SK-N-SH treated with all-trans-retinoic acid at 6 μM for 48 hours (cell line): Measurements from ENCODE around the gene AMZ1.
"Not testable (repeated sequence)": the region's sequence is repeated elsewhere in the genome, so short reads cannot be mapped to it uniquely, and the experiment has no call there.

Source experiments
- ATAC-seq: fragments of 200-7000 bp; cut with Tn5 transposase; 3 replicates; pipeline ENCODE4 v1.9.1; 2020; ENCODE audit warnings: mild to moderate bottlenecking, moderate library complexity
- ARNTL ChIP-seq: fragments of 450-650 bp; formaldehyde crosslinking; IDR thresholded peaks from 2 replicates; pipeline ENCODE4 v1.5.0; 2020; ENCODE audit warnings: low read depth, mild to moderate bottlenecking, moderate library complexity, borderline replicate concordance
- BACH2 ChIP-seq: fragments of 250-450 bp; sonication (Bioruptor Pico); IDR thresholded peaks from 2 replicates; pipeline ENCODE4 v1.9.0; 2021; ENCODE audit warnings: mild to moderate bottlenecking, borderline replicate concordance
- CREB5 ChIP-seq: fragments of 250-450 bp; sonication (Bioruptor Pico); IDR thresholded peaks from 2 replicates; pipeline ENCODE4 v1.5.1; 2020; ENCODE audit warnings: low read depth, mild to moderate bottlenecking, moderate library complexity
- ESRRG ChIP-seq: fragments of 250-450 bp; sonication (Bioruptor Pico); IDR thresholded peaks from 2 replicates; pipeline ENCODE4 v1.6.1; 2021; ENCODE audit warnings: mild to moderate bottlenecking
- GLIS3 ChIP-seq: fragments of 250-450 bp; sonication (Bioruptor Pico); IDR thresholded peaks from 2 replicates; pipeline ENCODE4 v1.5.0; 2020; ENCODE audit warnings: mild to moderate bottlenecking, moderate library complexity
- ISL1 ChIP-seq: fragments of 250-450 bp; sonication (Bioruptor Pico); IDR thresholded peaks from 2 replicates; pipeline ENCODE4 v2.1.2; 2022; ENCODE audit warnings: mild to moderate bottlenecking, moderate library complexity
- OSR1 ChIP-seq: fragments of 250-450 bp; sonication (Bioruptor Pico); IDR thresholded peaks from 2 replicates; pipeline ENCODE4 v1.8.0; 2022; ENCODE audit warnings: moderate library complexity, mild to moderate bottlenecking, inconsistent platforms
- PPARA ChIP-seq: fragments of 250-450 bp; sonication (Bioruptor Pico); IDR thresholded peaks from 2 replicates; pipeline ENCODE4 v1.5.0; 2020; ENCODE audit warnings: mild to moderate bottlenecking, borderline replicate concordance
- RARB ChIP-seq: fragments of 250-450 bp; sonication (Bioruptor Pico); IDR thresholded peaks from 2 replicates; pipeline ENCODE4 v1.8.0; 2021; ENCODE audit warnings: mild to moderate bottlenecking, moderate library complexity
- TCF4 ChIP-seq: fragments of 250-450 bp; sonication (Bioruptor Pico); IDR thresholded peaks from 2 replicates; pipeline ENCODE4 v1.8.0; 2021; ENCODE audit warnings: mild to moderate bottlenecking, moderate library complexity, borderline replicate concordance
- TOX ChIP-seq: fragments of 250-450 bp; sonication (Bioruptor Pico); IDR thresholded peaks from 2 replicates; pipeline ENCODE4 v1.8.0; 2021; ENCODE audit warnings: mild to moderate bottlenecking, moderate library complexity, borderline replicate concordance
- TSHZ2 ChIP-seq: fragments of 250-450 bp; sonication (Bioruptor Pico); IDR thresholded peaks from 2 replicates; pipeline ENCODE4 v1.5.0; 2020; ENCODE audit warnings: mild to moderate bottlenecking, moderate library complexity
- ZC3H10 ChIP-seq: fragments of 250-450 bp; sonication (Bioruptor Pico); IDR thresholded peaks from 2 replicates; pipeline ENCODE4 v1.5.1; 2021; ENCODE audit warnings: mild to moderate bottlenecking, moderate library complexity
- ZFP3 ChIP-seq: fragments of 250-450 bp; sonication (Bioruptor Pico); IDR thresholded peaks from 2 replicates; pipeline ENCODE4 v1.5.0; 2020; ENCODE audit warnings: mild to moderate bottlenecking, moderate library complexity
- ZFP30 ChIP-seq: fragments of 450-650 bp; formaldehyde crosslinking; IDR thresholded peaks from 2 replicates; pipeline ENCODE4 v1.5.0; 2022; ENCODE audit warnings: mild to moderate bottlenecking, moderate library complexity
- ZNF565 ChIP-seq: fragments of 450-650 bp; formaldehyde crosslinking; conservative IDR thresholded peaks from 2 replicates; pipeline ENCODE4 v1.5.0; 2020; ENCODE audit warnings: low read depth, mild to moderate bottlenecking, moderate library complexity
- ZNF70 ChIP-seq: fragments of 450-650 bp; formaldehyde crosslinking; IDR thresholded peaks from 2 replicates; pipeline ENCODE4 v1.5.0; 2020; ENCODE audit warnings: mild to moderate bottlenecking, moderate library complexity
- ZNF8 ChIP-seq: fragments of 450-650 bp; formaldehyde crosslinking; IDR thresholded peaks from 2 replicates; pipeline ENCODE4 v1.5.0; 2020; ENCODE audit warnings: mild to moderate bottlenecking, moderate library complexity
- TF ChIP-seq, protein P1 (sequence below): fragments of 250-450 bp; sonication (Bioruptor Pico); IDR thresholded peaks from 2 replicates; pipeline ENCODE4 v1.5.1; 2021; ENCODE audit warnings: mild to moderate bottlenecking, moderate library complexity
- TF ChIP-seq, protein P2 (sequence below): fragments of 250-450 bp; sonication (Bioruptor Pico); IDR thresholded peaks from 2 replicates; pipeline ENCODE4 v1.8.0; 2020; ENCODE audit warnings: mild to moderate bottlenecking, moderate library complexity, borderline replicate concordance

Gene AMZ1

GRCh38 chr7:2691011-2691707 lies 3.2 kb downstream of the AMZ1 start:
- no peak for TF ChIP-seq ISL1 (CRISPR knock-in tag)
- no peak for TF ChIP-seq ESRRG (CRISPR knock-in tag)
- TF ChIP-seq OSR1 (CRISPR knock-in tag), result no peak
- TF ChIP-seq, protein P1, sequence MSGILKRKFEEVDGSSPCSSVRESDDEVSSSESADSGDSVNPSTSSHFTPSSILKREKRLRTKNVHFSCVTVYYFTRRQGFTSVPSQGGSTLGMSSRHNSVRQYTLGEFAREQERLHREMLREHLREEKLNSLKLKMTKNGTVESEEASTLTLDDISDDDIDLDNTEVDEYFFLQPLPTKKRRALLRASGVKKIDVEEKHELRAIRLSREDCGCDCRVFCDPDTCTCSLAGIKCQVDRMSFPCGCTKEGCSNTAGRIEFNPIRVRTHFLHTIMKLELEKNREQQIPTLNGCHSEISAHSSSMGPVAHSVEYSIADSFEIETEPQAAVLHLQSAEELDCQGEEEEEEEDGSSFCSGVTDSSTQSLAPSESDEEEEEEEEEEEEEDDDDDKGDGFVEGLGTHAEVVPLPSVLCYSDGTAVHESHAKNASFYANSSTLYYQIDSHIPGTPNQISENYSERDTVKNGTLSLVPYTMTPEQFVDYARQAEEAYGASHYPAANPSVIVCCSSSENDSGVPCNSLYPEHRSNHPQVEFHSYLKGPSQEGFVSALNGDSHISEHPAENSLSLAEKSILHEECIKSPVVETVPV, result no peak
- no peak for TF ChIP-seq TOX (CRISPR knock-in tag)
- TF ChIP-seq RARB (CRISPR knock-in tag), result no peak
- TF ChIP-seq ZNF8, result no peak
- no peak for TF ChIP-seq ZFP30 (CRISPR knock-in tag)
- TF ChIP-seq, protein P2, sequence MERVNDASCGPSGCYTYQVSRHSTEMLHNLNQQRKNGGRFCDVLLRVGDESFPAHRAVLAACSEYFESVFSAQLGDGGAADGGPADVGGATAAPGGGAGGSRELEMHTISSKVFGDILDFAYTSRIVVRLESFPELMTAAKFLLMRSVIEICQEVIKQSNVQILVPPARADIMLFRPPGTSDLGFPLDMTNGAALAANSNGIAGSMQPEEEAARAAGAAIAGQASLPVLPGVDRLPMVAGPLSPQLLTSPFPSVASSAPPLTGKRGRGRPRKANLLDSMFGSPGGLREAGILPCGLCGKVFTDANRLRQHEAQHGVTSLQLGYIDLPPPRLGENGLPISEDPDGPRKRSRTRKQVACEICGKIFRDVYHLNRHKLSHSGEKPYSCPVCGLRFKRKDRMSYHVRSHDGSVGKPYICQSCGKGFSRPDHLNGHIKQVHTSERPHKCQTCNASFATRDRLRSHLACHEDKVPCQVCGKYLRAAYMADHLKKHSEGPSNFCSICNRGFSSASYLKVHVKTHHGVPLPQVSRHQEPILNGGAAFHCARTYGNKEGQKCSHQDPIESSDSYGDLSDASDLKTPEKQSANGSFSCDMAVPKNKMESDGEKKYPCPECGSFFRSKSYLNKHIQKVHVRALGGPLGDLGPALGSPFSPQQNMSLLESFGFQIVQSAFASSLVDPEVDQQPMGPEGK (CRISPR knock-in tag), result no peak
- no peak for TF ChIP-seq ZC3H10
- TF ChIP-seq TCF4 (CRISPR knock-in tag), result no peak
- no peak for TF ChIP-seq TSHZ2 (CRISPR knock-in tag)
- TF ChIP-seq CREB5 (CRISPR knock-in tag), result no peak
- no peak for TF ChIP-seq ZFP3 (CRISPR knock-in tag)
- TF ChIP-seq ZNF70 (CRISPR knock-in tag), result no peak
- TF ChIP-seq ZNF565 (CRISPR knock-in tag), result no peak
- no peak for TF ChIP-seq GLIS3 (CRISPR knock-in tag)
- no peak for ATAC-seq

GRCh38 chr7:2691932-2692439 lies 4.0 kb downstream of the AMZ1 start:
- not testable (repeated sequence) for ATAC-seq

GRCh38 chr7:2692543-2692942 lies 4.5 kb downstream of the AMZ1 start:
- no peak for ATAC-seq
- TF ChIP-seq BACH2 (CRISPR knock-in tag) (no peak), ZNF70 (CRISPR knock-in tag) (no peak), ZFP3 (CRISPR knock-in tag) (no peak), ARNTL (CRISPR knock-in tag) (no peak), ZNF565 (CRISPR knock-in tag) (no peak), PPARA (no peak), OSR1 (CRISPR knock-in tag) (no peak), ZNF8 (no peak), TSHZ2 (CRISPR knock-in tag) (no peak)
- TF ChIP-seq, protein P1, result no peak
- TF ChIP-seq, protein P2 (CRISPR knock-in tag), result no peak

GRCh38 chr7:2693420-2694121 lies 5.6 kb downstream of the AMZ1 start:
- not testable (repeated sequence) for ATAC-seq

GRCh38 chr7:2694122-2694436 lies 6.1 kb downstream of the AMZ1 start:
- ATAC-seq, result not testable (repeated sequence)
